WTC11 (cell line): ENCODE results near the gene WWOX. TPM values are rescaled to one million over a fixed set of nuclear protein-coding genes. Genes with fewer than 3 reads are reported as not detected.
"Not testable (repeated sequence)": the region's sequence is repeated elsewhere in the genome, so short reads cannot be mapped to it uniquely, and the experiment has no call there.

ENCODE experiments used
- ATAC-seq: fragments of 200-7000 bp; cut with Tn5 transposase; 2 replicates; pipeline ENCODE4 v1.10.0; 2021; ENCODE audit warnings: mild to moderate bottlenecking, moderate library complexity
- CTCF ChIA-PET: fragments of 300-600 bp; sonication (Branson Sonifier 250); formaldehyde crosslinking; loops from one replicate; lab custom pipeline; 2021; ENCODE audit warnings: antibody characterized with exemption; lab: Charles Lee
- POLR2A ChIA-PET: fragments of 350-600 bp; sonication (Branson Sonifier 250); formaldehyde crosslinking; loops from one replicate; lab custom pipeline; 2021; ENCODE audit warnings: antibody characterized with exemption; lab: Charles Lee
- DNase-seq: peaks from one replicate; pipeline ENCODE4 v3.0.0; 2021; ENCODE audit warnings: low spot score
- H3K27ac Mint-ChIP-seq: 2 replicates; pipeline ENCODE4 v1.8.0; 2021; ENCODE audit warnings: mixed read lengths
- H3K27me3 Mint-ChIP-seq: 2 replicates; pipeline ENCODE4 v1.8.0; 2021; ENCODE audit warnings: low read depth, mild to moderate bottlenecking, moderate library complexity, mixed read lengths
- H3K36me3 Mint-ChIP-seq: 2 replicates; pipeline ENCODE4 v1.8.0; 2021; ENCODE audit warnings: mixed read lengths
- H3K4me1 Mint-ChIP-seq: 2 replicates; pipeline ENCODE4 v1.8.0; 2022; ENCODE audit warnings: mixed read lengths
- H3K4me3 Mint-ChIP-seq: 2 replicates; pipeline ENCODE4 v1.8.0; 2021; ENCODE audit warnings: mild to moderate bottlenecking, moderate library complexity, mixed read lengths
- H3K9me3 Mint-ChIP-seq: 2 replicates; pipeline ENCODE4 v1.8.0; 2021; ENCODE audit warnings: mixed read lengths
- CDX4 ChIP-seq: fragments of 250-450 bp; sonication (Bioruptor Pico); IDR thresholded peaks from 2 replicates; pipeline ENCODE4 v1.9.0; 2021; ENCODE audit warnings: moderate library complexity, mild to moderate bottlenecking, inconsistent platforms, borderline replicate concordance
- CREB1 ChIP-seq: sonication (generic); formaldehyde crosslinking; IDR thresholded peaks from 2 replicates; pipeline ENCODE4 v1.8.0; 2023; ENCODE audit warnings: mild to moderate bottlenecking, missing genetic modification reagents
- CREM ChIP-seq: sonication (generic); formaldehyde crosslinking; IDR thresholded peaks from 2 replicates; pipeline ENCODE4 v1.8.1; 2022; ENCODE audit warnings: mild to moderate bottlenecking, missing genetic modification reagents, moderate library complexity
- ELF4 ChIP-seq: sonication (generic); formaldehyde crosslinking; IDR thresholded peaks from 2 replicates; pipeline ENCODE4 v1.8.1; 2022; ENCODE audit warnings: low read depth, mild to moderate bottlenecking, moderate library complexity, missing genetic modification reagents
- EMX1 ChIP-seq: fragments of 250-450 bp; sonication (Bioruptor Pico); IDR thresholded peaks from 2 replicates; pipeline ENCODE4 v1.8.0; 2021; ENCODE audit warnings: mild to moderate bottlenecking
- ESRRA ChIP-seq: sonication (generic); formaldehyde crosslinking; IDR thresholded peaks from 2 replicates; pipeline ENCODE4 v1.8.1; 2022; ENCODE audit warnings: mild to moderate bottlenecking, missing genetic modification reagents, borderline replicate concordance
- GTF2I ChIP-seq: fragments of 250-450 bp; sonication (Bioruptor Pico); conservative IDR thresholded peaks from 2 replicates; pipeline ENCODE4 v1.4.0; 2021; ENCODE audit warnings: mild to moderate bottlenecking
- HMGA2 ChIP-seq: fragments of 250-450 bp; sonication (Bioruptor Pico); IDR thresholded peaks from 2 replicates; pipeline ENCODE4 v1.4.0; 2021; ENCODE audit warnings: mild to moderate bottlenecking, moderate library complexity
- JAZF1 ChIP-seq: fragments of 250-450 bp; sonication (Bioruptor Pico); IDR thresholded peaks from 2 replicates; pipeline ENCODE4 v1.9.0; 2021; ENCODE audit warnings: moderate library complexity, mild to moderate bottlenecking, inconsistent platforms
- KAT7 ChIP-seq: sonication (generic); formaldehyde crosslinking; IDR thresholded peaks from 2 replicates; pipeline ENCODE4 v1.8.1; 2023; ENCODE audit warnings: missing genetic modification reagents, mild to moderate bottlenecking, borderline replicate concordance
- MAX ChIP-seq: sonication (generic); formaldehyde crosslinking; IDR thresholded peaks from 2 replicates; pipeline ENCODE4 v1.8.0; 2022; ENCODE audit warnings: mild to moderate bottlenecking, missing genetic modification reagents
- MXD4 ChIP-seq: fragments of 250-450 bp; sonication (Bioruptor Pico); IDR thresholded peaks from 2 replicates; pipeline ENCODE4 v1.8.0; 2021; ENCODE audit warnings: mild to moderate bottlenecking, moderate library complexity, borderline replicate concordance
- NFATC4 ChIP-seq: fragments of 250-450 bp; sonication (Bioruptor Pico); IDR thresholded peaks from 2 replicates; pipeline ENCODE4 v1.9.0; 2021; ENCODE audit warnings: mild to moderate bottlenecking
- NFE2L1 ChIP-seq: sonication (generic); formaldehyde crosslinking; IDR thresholded peaks from 2 replicates; pipeline ENCODE4 v1.8.1; 2023; ENCODE audit warnings: missing genetic modification reagents
- NR1H2 ChIP-seq: sonication (generic); formaldehyde crosslinking; IDR thresholded peaks from 2 replicates; pipeline ENCODE4 v1.9.0; 2021; ENCODE audit warnings: mild to moderate bottlenecking, moderate library complexity, missing genetic modification reagents
- RELA ChIP-seq: sonication (generic); formaldehyde crosslinking; IDR thresholded peaks from 2 replicates; pipeline ENCODE4 v1.8.1; 2022; ENCODE audit warnings: missing genetic modification reagents, mild to moderate bottlenecking, borderline replicate concordance
- SMAD3 ChIP-seq: sonication (generic); formaldehyde crosslinking; IDR thresholded peaks from 2 replicates; pipeline ENCODE4 v1.8.0; 2022; ENCODE audit warnings: missing genetic modification reagents, mild to moderate bottlenecking, borderline replicate concordance
- SMAD4 ChIP-seq: sonication (generic); formaldehyde crosslinking; IDR thresholded peaks from 2 replicates; pipeline ENCODE4 v1.8.0; 2022; ENCODE audit warnings: mild to moderate bottlenecking, missing genetic modification reagents
- TEAD1 ChIP-seq: sonication (generic); formaldehyde crosslinking; IDR thresholded peaks from 2 replicates; pipeline ENCODE4 v1.8.0; 2022; ENCODE audit warnings: mild to moderate bottlenecking, missing genetic modification reagents
- USF2 ChIP-seq: sonication (generic); formaldehyde crosslinking; IDR thresholded peaks from 2 replicates; pipeline ENCODE4 v1.8.1; 2023; ENCODE audit warnings: mild to moderate bottlenecking, missing genetic modification reagents, moderate library complexity
- ZBTB43 ChIP-seq: sonication (generic); formaldehyde crosslinking; IDR thresholded peaks from 2 replicates; pipeline ENCODE4 v1.8.1; 2023; ENCODE audit warnings: mild to moderate bottlenecking, missing genetic modification reagents
- ZNF232 ChIP-seq: sonication (generic); formaldehyde crosslinking; IDR thresholded peaks from 2 replicates; pipeline ENCODE4 v1.8.0; 2022; ENCODE audit warnings: mild to moderate bottlenecking, missing genetic modification reagents
- ZNF396 ChIP-seq: fragments of 250-450 bp; sonication (Bioruptor Pico); IDR thresholded peaks from 2 replicates; pipeline ENCODE4 v1.8.0; 2021; ENCODE audit warnings: mild to moderate bottlenecking, moderate library complexity, borderline replicate concordance
- ZNF671 ChIP-seq: fragments of 250-450 bp; sonication (Bioruptor Pico); IDR thresholded peaks from 2 replicates; pipeline ENCODE4 v1.8.0; 2021; ENCODE audit warnings: mild to moderate bottlenecking
- total RNA-seq: library from RNA; stranded (reverse); gene quantifications from 3 replicates; pipeline ENCODE4 v1.2.3, GENCODE V29; 2021
- TF ChIP-seq, protein P1 (sequence below): fragments of 200-600 bp; IDR thresholded peaks from 2 replicates; pipeline ENCODE4 v1.8.0; 2022; ENCODE audit warnings: antibody characterized with exemption
- TF ChIP-seq, protein P2 (sequence below): sonication (generic); formaldehyde crosslinking; IDR thresholded peaks from 2 replicates; pipeline ENCODE4 v1.8.1; 2022; ENCODE audit warnings: mild to moderate bottlenecking, moderate library complexity, missing genetic modification reagents

The WWOX gene
- total RNA-seq, 1 experiment from 2014 or later = 15.7 TPM

GRCh38 chr16:79257953-79258490 is 1158.6 kb downstream of the WWOX start (continued):
- TF ChIP-seq ZBTB43 (CRISPR knock-in tag) (no peak), NR1H2 (CRISPR knock-in tag) (no peak), MAX (CRISPR knock-in tag) (no peak), NFE2L1 (CRISPR knock-in tag) (no peak), ELF4 (CRISPR knock-in tag) (no peak), USF2 (CRISPR knock-in tag) (no peak), JAZF1 (CRISPR knock-in tag) (no peak), TEAD1 (CRISPR knock-in tag) (no peak), CREM (no peak)

DNA sequence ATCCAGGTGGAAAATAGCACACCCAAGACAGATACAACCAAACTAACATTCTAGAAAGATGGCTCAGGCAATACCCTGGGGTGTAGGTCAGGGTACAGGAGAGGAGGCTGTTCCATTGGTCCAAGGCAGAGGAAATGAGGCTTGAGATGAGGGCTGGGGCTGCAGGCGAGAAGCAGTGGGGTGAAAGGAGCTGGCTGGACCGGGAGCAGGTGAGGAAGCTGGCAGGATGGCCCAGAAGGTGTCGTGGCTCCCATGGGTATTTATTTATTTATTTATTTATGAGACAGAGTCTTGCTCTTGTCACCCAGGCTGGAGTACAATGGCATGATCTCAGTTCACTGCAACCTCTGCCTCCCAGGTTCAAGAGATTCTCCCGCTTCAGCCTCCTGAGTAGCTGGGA is 1161.4 kb downstream of the WWOX start:
- H3K27ac Mint-ChIP-seq, ATAC-seq, H3K36me3 Mint-ChIP-seq, H3K27me3 Mint-ChIP-seq, DNase-seq, H3K9me3 Mint-ChIP-seq, POLR2A ChIA-PET, H3K4me1 Mint-ChIP-seq, H3K4me3 Mint-ChIP-seq: not testable (repeated sequence)
- CTCF ChIA-PET = interaction anchor here (0.8 to 1.5 kb wide), 4 partner anchors 9 to 341 kb away, joined by 3 to 4 read pairs (median 4); no protein-coding TSS in a partner anchor

- peaks cover 4% of the 10 kb centered on the region; the same call in 1 of the 2 replicates for H3K4me1 Mint-ChIP-seq
- DNase-seq = peak; percentile 73
- H3K27me3 Mint-ChIP-seq = no peaks in the 10 kb centered on the region
- CTCF ChIA-PET = interaction anchor here (1.0 to 1.5 kb wide), 3 partner anchors 8 to 340 kb away, joined by 3 to 4 read pairs (median 4); no protein-coding TSS in a partner anchor
- no peak overlapping the region for H3K4me3 Mint-ChIP-seq
- no peak for TF ChIP-seq CDX4 (CRISPR knock-in tag)
- no peak for TF ChIP-seq ZNF671 (CRISPR knock-in tag)
- TF ChIP-seq, protein P1, sequence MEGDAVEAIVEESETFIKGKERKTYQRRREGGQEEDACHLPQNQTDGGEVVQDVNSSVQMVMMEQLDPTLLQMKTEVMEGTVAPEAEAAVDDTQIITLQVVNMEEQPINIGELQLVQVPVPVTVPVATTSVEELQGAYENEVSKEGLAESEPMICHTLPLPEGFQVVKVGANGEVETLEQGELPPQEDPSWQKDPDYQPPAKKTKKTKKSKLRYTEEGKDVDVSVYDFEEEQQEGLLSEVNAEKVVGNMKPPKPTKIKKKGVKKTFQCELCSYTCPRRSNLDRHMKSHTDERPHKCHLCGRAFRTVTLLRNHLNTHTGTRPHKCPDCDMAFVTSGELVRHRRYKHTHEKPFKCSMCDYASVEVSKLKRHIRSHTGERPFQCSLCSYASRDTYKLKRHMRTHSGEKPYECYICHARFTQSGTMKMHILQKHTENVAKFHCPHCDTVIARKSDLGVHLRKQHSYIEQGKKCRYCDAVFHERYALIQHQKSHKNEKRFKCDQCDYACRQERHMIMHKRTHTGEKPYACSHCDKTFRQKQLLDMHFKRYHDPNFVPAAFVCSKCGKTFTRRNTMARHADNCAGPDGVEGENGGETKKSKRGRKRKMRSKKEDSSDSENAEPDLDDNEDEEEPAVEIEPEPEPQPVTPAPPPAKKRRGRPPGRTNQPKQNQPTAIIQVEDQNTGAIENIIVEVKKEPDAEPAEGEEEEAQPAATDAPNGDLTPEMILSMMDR = peak; percentile 31; the same call in 1 of the 2 replicates
- TF ChIP-seq NFATC4 (CRISPR knock-in tag) = no peak
- no peak for TF ChIP-seq GTF2I (CRISPR knock-in tag)
- no peak overlapping the region for H3K27ac Mint-ChIP-seq
- H3K36me3 Mint-ChIP-seq = no peaks in the 10 kb centered on the region
- peak; percentile 95 for ATAC-seq
- POLR2A ChIA-PET = no interaction called here
- H3K9me3 Mint-ChIP-seq = no peaks in the 10 kb centered on the region
Observed at GRCh38 chr16:79261481-79261940, 1162.1 kb downstream of the WWOX start.

GRCh38 chr16:79261944-79262552 is 1162.6 kb downstream of the WWOX start:
- H3K9me3 Mint-ChIP-seq = 0 out of 2 replicates have a peak, but pooled peaks cover under 1% of the 10 kb centered on the region
- H3K27ac Mint-ChIP-seq = no peak overlapping the region
- no peaks in the 10 kb centered on the region for H3K27me3 Mint-ChIP-seq
- H3K4me1 Mint-ChIP-seq = peaks cover 4% of the 10 kb centered on the region; the same call in 1 of the 2 replicates
- DNase-seq = no peak
- no peaks in the 10 kb centered on the region for H3K36me3 Mint-ChIP-seq
- CTCF ChIA-PET = interaction anchor here (0.7 to 1.2 kb wide), 3 partner anchors 8 to 132 kb away, joined by 3 to 4 read pairs (median 3); no protein-coding TSS in a partner anchor
- POLR2A ChIA-PET = no interaction called here
- no peak for ATAC-seq
- H3K4me3 Mint-ChIP-seq = no peak overlapping the region
- no peak for TF ChIP-seq SMAD3 (CRISPR knock-in tag)
- no peak for TF ChIP-seq RELA (CRISPR knock-in tag)
- TF ChIP-seq ZNF232 (CRISPR knock-in tag) = no peak
- TF ChIP-seq NFE2L1 (CRISPR knock-in tag) = no peak
- TF ChIP-seq KAT7 = no peak
- TF ChIP-seq MXD4 (CRISPR knock-in tag) = no peak
- TF ChIP-seq ESRRA = no peak
- TF ChIP-seq EMX1 (CRISPR knock-in tag) = no peak
- TF ChIP-seq SMAD4 (CRISPR knock-in tag) = no peak
- TF ChIP-seq HMGA2 (CRISPR knock-in tag) = no peak
- TF ChIP-seq, protein P2, sequence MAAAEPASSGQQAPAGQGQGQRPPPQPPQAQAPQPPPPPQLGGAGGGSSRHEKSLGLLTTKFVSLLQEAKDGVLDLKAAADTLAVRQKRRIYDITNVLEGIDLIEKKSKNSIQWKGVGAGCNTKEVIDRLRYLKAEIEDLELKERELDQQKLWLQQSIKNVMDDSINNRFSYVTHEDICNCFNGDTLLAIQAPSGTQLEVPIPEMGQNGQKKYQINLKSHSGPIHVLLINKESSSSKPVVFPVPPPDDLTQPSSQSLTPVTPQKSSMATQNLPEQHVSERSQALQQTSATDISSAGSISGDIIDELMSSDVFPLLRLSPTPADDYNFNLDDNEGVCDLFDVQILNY = no peak
- TF ChIP-seq ZNF396 (CRISPR knock-in tag) = no peak
- TF ChIP-seq CREB1 (CRISPR knock-in tag) = no peak
